Mucosa of stomach (tissue), 1 donor: Measurements from ENCODE around the gene GALNT2.

Experiments
- H3K27me3 ChIP-seq: one replicate; pipeline ENCODE4 v1.7.0; 2013; ENCODE audit warnings: mild to moderate bottlenecking, low read length; ENCODE audit not compliant: control insufficient read depth, insufficient read depth
- H3K36me3 ChIP-seq: one replicate; pipeline ENCODE4 v1.7.0; 2013; ENCODE audit warnings: low read length; ENCODE audit not compliant: control insufficient read depth, insufficient read depth
- H3K4me1 ChIP-seq: one replicate; pipeline ENCODE4 v1.7.0; 2013; ENCODE audit warnings: mild to moderate bottlenecking, low read length; ENCODE audit not compliant: control insufficient read depth, insufficient read depth
- H3K4me3 ChIP-seq: one replicate; pipeline ENCODE4 v1.7.0; 2013; ENCODE audit warnings: low read length
- H3K9ac ChIP-seq: one replicate; pipeline ENCODE4 v1.7.0; 2013; ENCODE audit warnings: mild to moderate bottlenecking, low read length, moderate library complexity
- H3K9me3 ChIP-seq: one replicate; pipeline ENCODE4 v1.7.0; 2013; ENCODE audit warnings: mild to moderate bottlenecking, low read length, moderate library complexity; ENCODE audit not compliant: control insufficient read depth
- donor health status: Pancreatic carcinoma.

Gene GALNT2

GRCh38 chr1:230256896-230257295, 189.9 kb downstream of the GALNT2 start:
- Histone ChIP-seq H3K36me3 (peaks cover 4% of the 10 kb centered on the region), H3K27me3 (no peaks in the 10 kb centered on the region), H3K9ac (no peak overlapping the region), H3K4me1 (no peaks in the 10 kb centered on the region), H3K9me3 (no peaks in the 10 kb centered on the region), H3K4me3 (no peak overlapping the region)

DNA sequence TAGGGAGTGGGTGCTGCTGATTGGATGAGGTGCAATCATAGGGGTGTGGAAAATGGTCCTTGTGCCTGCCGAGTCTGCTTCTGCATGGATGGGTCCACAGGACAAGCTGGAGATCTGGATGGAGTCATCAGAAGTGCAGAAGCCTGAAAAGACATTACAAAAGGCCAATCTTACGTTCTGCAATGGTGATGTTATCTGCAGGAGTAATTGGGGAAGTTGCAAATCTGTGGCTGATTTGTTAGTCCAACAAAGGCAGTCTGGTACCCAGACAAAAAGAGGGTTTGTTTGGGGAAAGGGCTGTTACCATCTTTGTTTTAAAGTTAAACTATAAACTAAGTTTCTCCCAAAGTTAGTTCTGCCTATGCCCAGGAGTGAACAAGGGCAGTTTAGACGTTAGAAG, 192.6 kb downstream of the GALNT2 start:
- Histone ChIP-seq H3K4me1 (no peaks in the 10 kb centered on the region), H3K27me3 (no peaks in the 10 kb centered on the region), H3K9ac (no peak overlapping the region), H3K4me3 (no peak overlapping the region), H3K36me3 (peaks cover 13% of the 10 kb centered on the region), H3K9me3 (no peaks in the 10 kb centered on the region)

- no peaks in the 10 kb centered on the region for H3K4me1 ChIP-seq
- no peak overlapping the region for H3K9ac ChIP-seq
- no peaks in the 10 kb centered on the region for H3K27me3 ChIP-seq
- peaks cover 10% of the 10 kb centered on the region for H3K36me3 ChIP-seq
- no peaks in the 10 kb centered on the region for H3K9me3 ChIP-seq
- no peak overlapping the region for H3K4me3 ChIP-seq
Measured at GRCh38 chr1:230260831-230261230, 193.8 kb downstream of the GALNT2 start.

- Histone ChIP-seq H3K9ac (no peak overlapping the region), H3K9me3 (no peaks in the 10 kb centered on the region), H3K36me3 (peaks cover 10% of the 10 kb centered on the region), H3K27me3 (no peaks in the 10 kb centered on the region), H3K4me3 (no peak overlapping the region), H3K4me1 (peaks cover 3% of the 10 kb centered on the region)
Measured at GRCh38 chr1:230261928-230262650, 195.1 kb downstream of the GALNT2 start.

GRCh38 chr1:230262867-230263567, 196.0 kb downstream of the GALNT2 start:
- Histone ChIP-seq H3K27me3 (no peaks in the 10 kb centered on the region), H3K36me3 (peaks cover 10% of the 10 kb centered on the region), H3K4me1 (peaks cover 12% of the 10 kb centered on the region), H3K4me3 (no peak overlapping the region), H3K9me3 (no peaks in the 10 kb centered on the region), H3K9ac (no peak overlapping the region)

DNA sequence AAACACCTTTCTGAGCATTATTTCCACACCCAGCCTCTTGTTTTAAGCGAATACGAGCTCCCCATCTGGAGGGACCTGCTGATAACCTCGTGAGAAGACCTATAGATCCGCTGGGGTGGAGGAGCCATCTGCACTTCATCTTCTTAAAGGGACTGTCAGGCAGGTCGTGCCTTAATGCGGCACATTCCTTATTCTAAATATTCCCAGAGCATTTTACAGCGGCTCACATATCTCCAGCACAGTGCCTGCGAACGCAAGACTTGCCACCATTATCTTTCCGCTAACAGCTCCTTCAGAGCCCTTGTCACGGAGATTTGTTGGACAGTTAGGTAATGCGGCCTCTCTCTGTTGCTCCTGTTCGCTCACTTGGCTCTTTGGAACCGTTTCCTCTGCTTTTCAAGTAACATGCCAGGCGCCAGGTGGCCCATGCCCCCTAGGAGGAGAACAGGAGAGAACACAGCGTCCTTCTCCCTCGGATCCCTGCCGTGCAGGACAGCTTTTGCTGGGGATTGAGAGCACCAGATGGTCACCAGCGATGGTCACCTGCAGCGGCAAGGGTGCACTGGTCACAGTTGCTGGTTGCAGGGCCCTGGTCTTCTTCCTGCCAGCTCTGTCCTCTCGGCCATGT, 196.6 kb downstream of the GALNT2 start:
- H3K4me1 ChIP-seq, result peaks cover 19% of the 10 kb centered on the region
- peaks cover 10% of the 10 kb centered on the region for H3K36me3 ChIP-seq
- no peaks in the 10 kb centered on the region for H3K27me3 ChIP-seq
- no peaks in the 10 kb centered on the region for H3K9me3 ChIP-seq
- no peak overlapping the region for H3K9ac ChIP-seq
- H3K4me3 ChIP-seq, result no peak overlapping the region

GRCh38 chr1:230264342-230264741, 197.3 kb downstream of the GALNT2 start:
- H3K9me3 ChIP-seq, result no peaks in the 10 kb centered on the region
- H3K9ac ChIP-seq, result no peak overlapping the region
- H3K4me1 ChIP-seq, result peaks cover 25% of the 10 kb centered on the region
- H3K27me3 ChIP-seq, result no peaks in the 10 kb centered on the region
- H3K36me3 ChIP-seq, result peaks cover 10% of the 10 kb centered on the region
- H3K4me3 ChIP-seq, result no peak overlapping the region

DNA sequence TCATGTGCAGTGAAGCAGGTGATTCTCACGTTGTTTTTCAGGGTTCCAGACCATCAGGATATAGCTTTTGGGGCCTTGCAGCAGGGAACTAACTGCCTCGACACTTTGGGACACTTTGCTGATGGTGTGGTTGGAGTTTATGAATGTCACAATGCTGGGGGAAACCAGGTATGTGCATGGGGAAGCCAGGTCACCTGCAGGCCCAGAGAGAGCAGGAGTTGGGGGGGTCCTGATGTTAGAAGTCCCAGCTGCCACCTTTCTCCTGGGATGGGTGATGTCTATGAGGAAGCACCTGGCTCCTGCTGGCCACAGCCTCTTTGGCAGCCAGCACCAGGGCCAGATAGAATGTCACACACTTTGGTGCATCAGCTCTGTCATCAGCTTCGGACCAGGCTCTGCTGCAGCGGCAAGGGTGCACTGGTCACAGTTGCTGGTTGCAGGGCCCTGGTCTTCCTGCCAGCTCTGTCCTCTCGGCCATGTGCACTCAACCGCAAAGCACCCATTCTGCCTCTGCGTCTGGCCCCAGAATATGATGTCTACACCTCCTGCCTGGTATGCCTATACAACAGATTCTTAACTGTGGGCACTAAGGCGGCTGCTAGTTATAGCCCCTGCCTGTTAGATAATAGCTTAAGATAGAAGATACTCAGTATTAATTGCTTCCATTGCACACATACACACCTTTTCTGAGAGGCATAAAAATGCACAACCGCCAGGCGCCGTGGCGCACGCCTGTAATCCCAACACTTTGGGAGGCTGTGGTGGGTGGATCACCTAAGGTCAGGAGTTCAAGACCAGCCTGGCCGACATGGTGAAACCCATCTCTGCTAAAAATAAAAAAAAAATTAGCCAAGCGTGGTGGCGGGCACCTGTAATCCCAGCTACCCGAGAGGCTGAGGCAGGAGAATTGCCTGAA, 198.4 kb downstream of the GALNT2 start:
- peaks cover 29% of the 10 kb centered on the region for H3K4me1 ChIP-seq
- no peaks in the 10 kb centered on the region for H3K27me3 ChIP-seq
- H3K9ac ChIP-seq, result no peak overlapping the region
- H3K4me3 ChIP-seq, result no peak overlapping the region
- H3K9me3 ChIP-seq, result no peaks in the 10 kb centered on the region
- peaks cover 10% of the 10 kb centered on the region for H3K36me3 ChIP-seq

GRCh38 chr1:230266456-230266855, 199.4 kb downstream of the GALNT2 start:
- peaks cover 10% of the 10 kb centered on the region for H3K36me3 ChIP-seq
- H3K9me3 ChIP-seq, result no peaks in the 10 kb centered on the region
- peaks cover 31% of the 10 kb centered on the region for H3K4me1 ChIP-seq
- no peak overlapping the region for H3K4me3 ChIP-seq
- no peaks in the 10 kb centered on the region for H3K27me3 ChIP-seq
- no peak overlapping the region for H3K9ac ChIP-seq

- Histone ChIP-seq H3K9me3 (no peaks in the 10 kb centered on the region), H3K4me1 (peaks cover 31% of the 10 kb centered on the region), H3K27me3 (no peaks in the 10 kb centered on the region), H3K9ac (no peak overlapping the region), H3K4me3 (no peak overlapping the region), H3K36me3 (peaks cover 10% of the 10 kb centered on the region)
Measured at GRCh38 chr1:230267338-230268065, 200.5 kb downstream of the GALNT2 start.
